Pancreas (tissue), 10 donors: ENCODE results near the gene TGFB3. TPM values are rescaled to one million over a fixed set of nuclear protein-coding genes. Genes with fewer than 3 reads are reported as not detected.
A peak's percentile ranks its signal among the peaks of the same experiment; 100 is the strongest.

Experiments used
- ATAC-seq, 4 donors: fragments of 200-7000 bp; cut with Tn5 transposase; one replicate each; pipeline versions ENCODE4 v1.8.0 to v1.9.1; 2020; ENCODE audit warnings: mild to moderate bottlenecking in 4 of 4, moderate library complexity in 4 of 4
- DNase-seq, 6 donors: peaks; one replicate each; pipeline ENCODE4 v3.0.0-alpha.2; 2020
- FAIRE-seq: peaks from 2 replicates; lab custom pipeline; 2012; peaks lifted over from hg19 to GRCh38; lab: Jason Lieb, UNC
- H3K27ac ChIP-seq, 4 donors: fragments of 200-600 bp; sonication (generic); 1 replicate in 3 of 4; 2 replicates in 1 of 4; pipeline versions ENCODE4 v1.5.0 to v1.8.0; 2020
- H3K27me3 ChIP-seq, 4 donors: fragments of 200-600 bp; one replicate each; pipeline ENCODE4 v1.8.0; 2021
- H3K36me3 ChIP-seq, 3 donors: fragments of 200-600 bp; sonication (generic) in 1 of 3; one replicate each; pipeline versions ENCODE4 v1.5.0 to v1.8.0; 2020 to 2021
- H3K4me1 ChIP-seq, 3 donors: fragments of 200-600 bp; one replicate each; pipeline ENCODE4 v1.8.0; 2021
- H3K4me3 ChIP-seq, 4 donors: fragments of 200-600 bp; sonication (generic) in 2 of 4; one replicate each; pipeline versions ENCODE4 v1.5.0 to v1.8.0; 2020 to 2021
- H3K9me3 ChIP-seq, 4 donors: fragments of 200-600 bp; one replicate each; pipeline ENCODE4 v1.8.0; 2021
- CTCF ChIP-seq, 4 donors: fragments of 200-600 bp; sonication (generic) in 3 of 4; IDR thresholded peaks; one replicate each; pipeline versions ENCODE4 v1.5.0 to v1.8.0; 2021; ENCODE audit warnings: antibody characterized with exemption in 4 of 4
- WGBS, 2 donors: extraction: QIAGEN DNeasy Blood & Tissue Kit; methylation state at CpG; one replicate each; pipeline ENCODE4 v1.1.7; 2013; 5-methylcytosine and 5-hydroxymethylcytosine counted together
- intact Hi-C, 3 donors: fragments of 100-400 bp; cut with DNase I; formaldehyde crosslinking; loops; one replicate each; pipeline versions ENCODE4 v1.11.1 to v1.14.2; 2022
- polyA plus RNA-seq, 2 donors: library from polyadenylated mRNA; stranded (reverse); fragments of 200-250 nt; gene quantifications; one replicate each; pipeline ENCODE4 v1.2.3, GENCODE V29; 2013
- total RNA-seq, 6 donors: library from RNA; stranded (reverse); fragmentation: NEBNext Ultra II Directional in 4 of 6; extraction: Animal tissue kit (Norgen Biotek cat#: 25700) in 4 of 6; gene quantifications; one replicate each; pipeline versions ENCODE4 v1.2.1 to v1.2.4, GENCODE V29; 2021 to 2023
- donor health status: healthy with polysubstance abuse.
- donor health status: DM: no; HTN: no; CAD: no; lungs with moderate emphysema.
- donor health status: DM: no; HTN: no; CAD: no.
- donor health status: control.
- donor health status: control.
- donor health status: Bipolar disorder and iron deficiency.
- donor health status: DM: yes; HTN: yes; CAD: no.
- donor health status: DM: no; HTN: no; CAD: no.
- donor health status: DM: no; HTN: no; CAD: no.
- donor health status: DM: yes; HTN: yes; CAD: no.

The TGFB3 gene
- total and polyA plus RNA-seq, 8 donors, result 11.6 to 57.2 (median 31.6) TPM

GRCh38 chr14:75941030-75941429 is 40.8 kb downstream of the TGFB3 start:
- Histone ChIP-seq H3K4me1 (peaks cover 4 to 10% (median 8%) of the 10 kb centered on the region in 3 donors), H3K27me3 (no peaks in the 10 kb centered on the region), H3K4me3 (no peak overlapping the region), H3K9me3 (no peaks in the 10 kb centered on the region), H3K27ac (no peak overlapping the region), H3K36me3 (no peaks in the 10 kb centered on the region)
- WGBS, 2 donors, result 25 to 33% methylated on average over 4 of the region's 4 CpGs
- no peak for TF ChIP-seq CTCF (IDR thresholded peaks at IDR 0.05)
- DNase-seq, result peak in 2 of 6 donors; percentile 10 to 34
- ATAC-seq, result peak; percentile 30 to 60 (median 54)
- intact Hi-C loops, result no loop called here
- FAIRE-seq, result no peak

DNA sequence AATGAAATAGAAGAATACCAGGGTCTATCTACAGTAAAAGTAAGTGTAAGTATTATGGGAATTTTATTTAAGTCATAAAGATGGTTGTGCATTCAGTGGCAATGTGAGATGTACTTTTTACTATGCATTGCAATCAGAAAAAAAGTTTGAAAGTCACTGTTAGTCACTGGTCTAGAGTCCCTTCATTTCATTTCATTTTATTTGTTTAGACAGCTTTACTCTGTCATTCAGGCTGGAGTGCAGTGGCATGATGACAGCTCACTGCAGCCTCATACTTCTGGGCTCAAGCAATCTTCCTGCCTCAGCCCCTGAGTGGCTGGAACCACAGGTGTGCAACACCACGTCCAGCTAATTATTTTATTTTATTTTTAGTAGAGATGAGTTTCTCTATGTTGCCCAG is 42.6 kb downstream of the TGFB3 start:
- DNase-seq (no peak), FAIRE-seq (no peak), ATAC-seq (no peak)
- Histone ChIP-seq H3K27me3 (no peaks in the 10 kb centered on the region), H3K4me1 (peaks cover 4 to 10% (median 8%) of the 10 kb centered on the region in 3 donors), H3K4me3 (no peak overlapping the region), H3K27ac (no peak overlapping the region), H3K9me3 (no peaks in the 10 kb centered on the region), H3K36me3 (no peaks in the 10 kb centered on the region)
- no peak for TF ChIP-seq CTCF (IDR thresholded peaks at IDR 0.05)
- intact Hi-C loops, result no loop called here
- WGBS, 2 donors, result 66 to 67% methylated on average over 1 of the region's 1 CpG

DNA sequence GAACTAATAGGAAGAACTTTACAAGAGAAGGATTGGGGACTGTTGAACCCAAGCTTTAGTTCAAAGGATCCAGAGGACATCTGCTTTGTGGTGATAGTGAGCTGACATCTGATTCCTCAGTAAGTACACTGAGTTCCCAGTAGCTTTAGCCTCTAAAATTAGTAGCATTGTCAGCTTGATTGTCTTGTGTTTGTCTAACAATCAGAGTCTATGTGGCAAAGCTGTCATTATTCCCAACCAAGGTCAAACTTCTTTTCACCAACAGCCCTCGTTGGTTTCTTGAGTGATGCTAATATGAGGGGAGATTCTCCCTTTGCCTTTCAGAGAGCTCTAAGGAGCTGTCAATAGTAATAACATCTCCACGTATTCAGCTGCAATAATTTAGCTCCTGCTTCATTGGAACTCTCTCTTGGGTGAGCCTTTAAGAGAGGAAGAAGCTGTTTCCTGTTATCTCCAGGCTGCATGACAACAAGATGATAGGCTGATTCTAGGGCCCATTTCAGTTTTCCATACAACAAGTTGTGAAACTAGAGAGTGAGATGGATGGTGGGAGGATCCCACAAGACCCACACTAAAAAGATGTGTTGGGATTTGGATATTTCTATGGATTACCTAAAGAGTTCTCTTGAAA is 46.7 kb downstream of the TGFB3 start:
- ATAC-seq, result no peak
- intact Hi-C loops, result no loop called here
- Histone ChIP-seq H3K4me3 (no peak overlapping the region), H3K27me3 (no peaks in the 10 kb centered on the region), H3K4me1 (no peaks in the 10 kb centered on the region), H3K36me3 (no peaks in the 10 kb centered on the region), H3K27ac (no peak overlapping the region), H3K9me3 (no peaks in the 10 kb centered on the region)
- no peak for TF ChIP-seq CTCF (IDR thresholded peaks at IDR 0.05)
- WGBS, 2 donors, result 62 to 66% methylated on average over 2 of the region's 2 CpGs
- DNase-seq, result no peak
- no peak for FAIRE-seq

DNA sequence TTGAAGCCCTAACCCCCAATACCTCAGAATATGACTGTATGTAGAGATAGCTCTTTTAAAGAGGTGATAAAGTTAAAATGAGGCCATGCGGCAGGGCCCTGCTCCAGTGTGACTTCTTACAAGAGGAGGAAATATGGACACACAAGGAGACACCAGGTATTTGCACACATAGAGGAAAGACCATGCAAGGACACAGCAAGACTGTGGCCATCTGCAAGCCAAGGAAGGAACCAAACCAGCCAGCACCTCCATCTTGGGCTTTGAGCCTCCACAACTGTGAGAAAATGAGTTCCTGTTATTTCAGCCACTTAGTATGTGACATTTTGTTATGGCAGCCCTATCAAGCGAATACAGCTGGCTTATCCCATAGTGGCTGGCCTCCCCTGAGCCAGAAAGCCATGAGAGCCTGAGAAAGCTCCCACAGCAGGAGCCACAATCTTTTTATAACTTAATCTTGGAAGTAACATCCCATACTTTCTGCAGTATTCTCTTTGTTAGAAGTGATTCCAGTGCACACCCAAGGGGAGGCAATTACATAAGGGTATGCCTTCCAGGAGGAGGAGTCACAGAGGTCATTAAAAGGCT is 48.0 kb downstream of the TGFB3 start:
- no peak for TF ChIP-seq CTCF (IDR thresholded peaks at IDR 0.05)

DNA sequence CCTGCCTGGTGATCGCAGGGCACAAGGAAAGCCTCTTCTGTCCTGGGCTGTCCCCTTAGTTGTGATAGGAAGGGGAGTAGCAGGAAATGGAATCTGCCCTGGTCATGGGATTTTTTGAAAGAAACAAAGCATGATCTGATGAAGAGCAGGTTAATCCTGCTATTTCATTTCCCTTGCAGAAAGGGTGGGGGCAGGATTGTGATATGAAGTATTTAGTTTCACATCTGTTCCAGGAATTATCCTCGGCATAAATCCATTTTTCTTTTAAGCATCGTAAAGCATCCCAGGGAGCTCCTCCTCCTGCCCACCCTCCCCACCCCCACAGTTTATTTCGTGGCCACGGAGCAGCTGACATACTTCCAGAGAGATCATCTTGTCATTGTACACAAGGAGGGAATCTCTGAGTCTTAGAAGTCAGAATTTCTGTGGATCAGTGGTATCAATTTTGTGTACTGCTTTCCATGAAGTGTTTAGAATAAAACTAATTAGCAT is 53.1 kb downstream of the TGFB3 start:
- no peak overlapping the region for H3K4me3 ChIP-seq
- ATAC-seq (no peak), FAIRE-seq (no peak), DNase-seq (no peak)
- H3K27ac ChIP-seq, result no peak overlapping the region
- H3K4me1 ChIP-seq, result no peaks in the 10 kb centered on the region
- WGBS, 2 donors, result 68% methylated on average over 5 of the region's 5 CpGs
- no peak for TF ChIP-seq CTCF (IDR thresholded peaks at IDR 0.05)
- H3K9me3 ChIP-seq, result no peaks in the 10 kb centered on the region
- no peaks in the 10 kb centered on the region for H3K27me3 ChIP-seq
- intact Hi-C loops, result no loop called here
- no peaks in the 10 kb centered on the region for H3K36me3 ChIP-seq

More for the DNA sequence above, 48.0 kb downstream of the TGFB3 start:
- ATAC-seq (no peak), FAIRE-seq (no peak), DNase-seq (no peak)
- no peaks in the 10 kb centered on the region for H3K36me3 ChIP-seq
- no peaks in the 10 kb centered on the region for H3K4me1 ChIP-seq
- no peaks in the 10 kb centered on the region for H3K27me3 ChIP-seq
- no peak overlapping the region for H3K4me3 ChIP-seq
- H3K27ac ChIP-seq, result no peak overlapping the region
- H3K9me3 ChIP-seq, result no peaks in the 10 kb centered on the region
- WGBS, 2 donors, result 49 to 50% methylated on average over 2 of the region's 2 CpGs
- intact Hi-C loops, result no loop called here
